HG03565 (cell line): Measurements from ENCODE around the gene DAB1.

Experiments used
- ATAC-seq: cut with Tn5 transposase; IDR thresholded peaks from one replicate; pipeline ENCODE4 v1.9.1; 2021; ENCODE audit warnings: mild to moderate bottlenecking, moderate library complexity; ENCODE audit not compliant: unreplicated experiment

DAB1 gene

DNA sequence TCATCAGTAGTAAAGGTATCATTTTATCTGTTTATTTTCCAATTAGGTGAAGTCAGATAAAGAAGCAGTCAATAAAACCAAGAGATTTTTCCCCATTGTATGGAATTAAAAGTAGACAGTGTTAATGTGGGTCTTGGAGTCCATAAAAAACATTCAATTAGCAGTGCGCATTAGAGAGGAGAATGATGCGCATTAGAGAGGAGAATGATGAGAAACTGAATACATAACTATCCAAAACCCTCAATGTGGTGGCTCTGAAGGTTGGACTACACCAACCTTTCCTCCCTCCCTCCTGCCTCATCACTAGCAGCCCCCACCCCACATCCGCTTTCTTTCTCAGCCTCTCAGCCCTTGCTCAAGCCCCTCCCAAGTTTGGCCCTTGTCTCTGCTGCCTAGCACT lies 99.5 kb downstream of the DAB1 start:
- no peak for ATAC-seq

- no peak for ATAC-seq
Observed at GRCh38 chr1:57321776-57322175, 102.1 kb downstream of the DAB1 start.

DNA sequence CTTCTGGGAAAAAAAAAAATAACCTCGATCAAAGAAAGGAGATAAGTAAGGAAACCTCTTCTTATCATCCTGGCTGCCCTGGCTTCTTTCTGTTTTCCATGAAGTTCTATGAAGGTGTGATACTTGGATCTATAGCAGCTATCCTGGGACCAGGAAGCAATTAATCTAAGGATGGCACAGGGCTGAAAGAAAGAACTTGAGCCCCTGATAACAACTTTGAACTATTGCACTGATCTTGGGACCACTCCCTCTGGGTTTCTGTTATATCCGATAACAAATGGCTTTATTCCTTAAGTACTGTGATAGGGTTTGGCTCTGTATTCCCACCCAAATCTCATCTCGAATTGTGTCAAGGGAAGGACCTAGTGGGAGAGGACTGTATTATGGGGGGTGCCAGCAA lies 104.1 kb downstream of the DAB1 start:
- ATAC-seq, result no peak

DNA sequence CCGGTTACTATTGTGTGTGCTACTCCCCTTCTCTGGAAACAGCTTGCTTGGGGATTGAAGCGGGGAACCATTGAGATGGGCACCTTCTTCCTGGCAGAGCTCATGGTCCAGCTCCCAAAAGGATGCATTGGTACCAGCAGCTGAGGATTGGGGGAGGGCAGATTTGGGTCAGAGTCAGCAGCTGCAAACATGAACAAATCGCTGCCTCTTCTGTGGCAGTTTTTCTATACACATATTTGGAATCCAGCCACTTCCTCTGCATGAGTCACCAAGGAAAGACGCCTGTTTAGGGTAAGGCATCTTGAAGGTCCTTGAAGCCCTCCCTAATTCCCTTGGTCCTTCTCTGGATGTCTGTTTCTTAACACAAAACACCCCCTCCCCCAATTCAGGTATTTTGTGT lies 104.7 kb downstream of the DAB1 start:
- no peak for ATAC-seq

GRCh38 chr1:57316861-57317260 lies 107.0 kb downstream of the DAB1 start:
- ATAC-seq, result no peak

DNA sequence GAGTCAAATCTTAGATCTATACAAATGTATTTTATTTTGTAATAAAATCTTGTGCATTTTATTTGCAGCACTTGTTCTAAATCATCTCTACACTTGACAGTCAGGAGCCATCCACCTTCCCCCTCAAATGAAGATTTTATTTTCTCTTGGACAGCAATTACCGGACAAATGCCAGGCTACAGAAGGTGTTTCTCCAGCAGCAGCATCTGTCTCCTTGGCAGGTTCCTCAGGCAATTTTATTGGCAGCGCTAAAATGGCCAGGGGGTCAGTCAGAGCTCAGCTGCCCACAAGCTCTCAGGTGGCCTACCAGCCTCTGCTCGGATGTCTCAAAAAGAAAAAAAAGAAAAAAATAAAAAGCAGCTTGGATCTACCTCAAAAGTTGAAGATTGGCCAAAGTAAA lies 107.6 kb downstream of the DAB1 start:
- ATAC-seq, result no peak

DNA sequence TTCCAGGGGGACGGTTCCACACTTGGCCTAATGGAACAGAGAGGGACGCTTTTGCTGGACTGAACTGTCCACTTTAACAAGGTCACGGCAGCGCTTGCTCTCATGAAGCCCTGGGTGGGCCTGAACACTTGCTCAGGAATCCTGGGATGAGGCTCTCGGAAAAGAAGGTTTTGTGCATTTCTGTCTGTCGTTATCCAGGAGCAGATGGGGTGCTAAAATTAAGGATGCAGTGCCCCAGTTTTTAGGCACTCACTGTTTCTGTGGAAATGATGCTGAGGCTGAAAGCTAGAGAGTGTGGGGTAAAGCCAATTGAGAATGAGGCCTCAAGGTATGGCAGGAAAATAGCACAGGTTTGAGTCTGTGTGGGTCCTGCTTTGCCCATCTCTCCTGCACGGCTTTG lies 111.0 kb downstream of the DAB1 start:
- no peak for ATAC-seq

- ATAC-seq, result no peak
Observed at GRCh38 chr1:57311411-57311810, 112.4 kb downstream of the DAB1 start.

DNA sequence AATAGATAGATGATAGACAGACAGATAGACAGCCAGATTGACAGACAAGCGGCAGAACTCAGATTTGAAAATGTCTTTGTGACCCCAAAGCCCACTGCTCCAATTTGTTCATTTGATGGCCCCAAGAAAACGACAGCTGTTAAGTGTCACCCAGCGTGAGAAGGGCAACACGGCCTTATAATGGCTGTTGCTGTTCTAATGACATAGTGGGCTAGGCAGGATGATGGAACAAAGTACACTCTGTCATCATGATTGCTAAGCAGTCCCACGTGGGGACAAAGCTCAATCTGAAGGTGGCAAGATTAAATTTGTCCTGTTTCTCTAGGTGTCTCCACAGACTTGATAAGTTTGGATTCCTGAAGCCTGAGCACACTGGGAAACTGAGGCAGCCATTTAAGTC lies 112.9 kb downstream of the DAB1 start:
- no peak for ATAC-seq

- no peak for ATAC-seq
Observed at GRCh38 chr1:57309630-57310029, 114.2 kb downstream of the DAB1 start.

GRCh38 chr1:57307392-57308170 lies 116.3 kb downstream of the DAB1 start:
- ATAC-seq, result peak; percentile 70

- ATAC-seq, result no peak
Observed at GRCh38 chr1:57304591-57304990, 119.3 kb downstream of the DAB1 start.

DNA sequence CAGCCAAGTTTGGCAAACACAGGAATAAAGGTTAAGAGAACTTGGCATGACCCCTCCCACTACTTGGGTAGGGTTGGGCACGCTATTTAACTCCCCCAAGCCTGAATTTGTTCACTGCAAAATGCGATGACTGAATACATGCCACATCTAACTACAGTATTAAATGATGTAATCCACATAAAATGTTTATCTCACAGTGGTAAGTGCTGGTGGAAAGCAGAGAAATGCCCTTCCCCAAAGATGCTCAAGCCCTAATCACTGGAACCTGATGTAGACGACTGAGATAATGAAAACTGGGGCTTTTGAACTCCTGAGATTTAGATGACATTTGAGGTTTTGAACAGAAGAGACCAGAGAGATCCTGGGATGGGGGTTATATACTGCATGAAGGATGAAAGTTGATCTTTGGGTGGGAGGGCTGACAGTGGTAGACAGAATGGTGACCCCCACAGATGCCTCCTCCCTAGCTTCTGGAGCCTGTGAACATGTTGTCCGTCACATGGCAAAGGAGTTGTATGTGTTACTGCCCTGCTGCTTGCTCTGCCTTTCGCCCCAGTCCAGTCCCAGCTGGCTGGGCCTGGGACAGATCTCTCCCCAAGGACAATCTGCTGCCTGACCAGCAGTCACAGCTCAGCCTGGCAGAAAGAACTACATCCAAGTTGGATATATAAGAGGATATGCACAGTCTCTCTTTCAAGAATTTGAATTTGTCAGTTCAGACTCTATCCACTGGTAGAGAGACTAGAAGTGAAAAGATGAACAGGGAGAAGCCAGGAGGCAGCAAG lies 120.9 kb downstream of the DAB1 start:
- ATAC-seq, result no peak

- no peak for ATAC-seq
Observed at GRCh38 chr1:57300186-57300585, 123.7 kb downstream of the DAB1 start.

DNA sequence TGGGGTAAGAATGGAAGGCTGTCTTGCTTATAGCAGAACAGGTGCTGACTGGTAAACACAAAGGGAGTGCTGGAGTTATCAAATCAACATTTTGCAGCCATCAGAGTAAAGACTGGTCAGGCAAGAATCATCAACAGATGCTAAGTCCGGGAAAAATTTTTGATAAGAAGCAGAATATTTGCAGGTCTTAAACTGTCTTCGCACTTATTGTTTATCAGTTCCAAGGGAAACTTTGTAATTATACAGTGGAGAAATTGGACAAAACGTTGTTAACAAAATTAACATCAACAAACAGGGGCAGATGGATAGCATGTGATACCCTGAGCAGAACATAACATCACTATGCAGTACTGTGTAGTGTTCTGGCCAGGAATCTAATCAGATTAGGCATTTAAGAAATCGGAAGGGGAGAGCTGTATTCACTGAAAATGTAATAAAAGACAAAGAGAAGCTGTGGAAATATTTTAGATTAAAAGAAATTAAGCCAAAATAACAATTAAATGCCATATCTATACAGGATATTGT lies 127.1 kb downstream of the DAB1 start:
- ATAC-seq, result no peak

- no peak for ATAC-seq
Observed at GRCh38 chr1:57295326-57295725, 128.5 kb downstream of the DAB1 start.

DNA sequence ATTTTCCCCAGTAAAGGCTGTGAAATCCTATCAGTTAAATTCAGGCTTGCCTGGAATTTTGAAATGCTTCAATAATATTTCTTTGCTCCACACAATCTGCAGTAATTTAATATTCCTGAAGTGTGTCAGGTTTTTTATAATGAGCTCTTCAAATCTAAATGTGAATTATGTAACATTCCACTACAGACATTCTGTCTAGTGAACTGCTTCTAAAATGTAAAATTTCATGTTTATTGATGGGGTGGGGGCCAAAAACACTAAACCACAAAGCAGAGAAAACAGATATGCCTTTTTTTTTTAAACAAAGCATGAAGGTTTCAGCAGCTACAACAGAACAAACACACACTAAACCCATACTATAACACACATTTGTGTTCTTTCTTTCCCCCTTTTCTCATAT lies 129.7 kb downstream of the DAB1 start:
- ATAC-seq, result no peak

- no peak for ATAC-seq
Observed at GRCh38 chr1:57293214-57293613, 130.6 kb downstream of the DAB1 start.

DNA sequence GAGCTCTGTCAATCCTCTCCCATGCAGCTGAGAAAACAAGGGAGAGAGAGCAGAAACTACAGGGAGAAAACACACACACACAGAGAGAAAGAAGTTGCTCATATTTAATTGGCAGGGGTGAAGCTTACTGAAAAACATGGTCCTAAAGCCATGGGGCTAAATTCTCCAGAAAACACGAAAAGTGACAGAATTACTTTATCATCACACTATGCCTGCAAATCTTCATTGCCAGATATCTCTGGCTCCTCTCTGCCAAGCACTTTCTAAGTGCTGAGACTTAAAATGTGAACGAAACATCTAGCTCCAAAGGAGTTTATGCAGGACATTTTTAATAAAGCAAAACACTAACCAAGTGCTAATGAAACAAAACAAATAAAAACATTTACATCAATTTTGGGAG lies 134.1 kb downstream of the DAB1 start:
- no peak for ATAC-seq

DNA sequence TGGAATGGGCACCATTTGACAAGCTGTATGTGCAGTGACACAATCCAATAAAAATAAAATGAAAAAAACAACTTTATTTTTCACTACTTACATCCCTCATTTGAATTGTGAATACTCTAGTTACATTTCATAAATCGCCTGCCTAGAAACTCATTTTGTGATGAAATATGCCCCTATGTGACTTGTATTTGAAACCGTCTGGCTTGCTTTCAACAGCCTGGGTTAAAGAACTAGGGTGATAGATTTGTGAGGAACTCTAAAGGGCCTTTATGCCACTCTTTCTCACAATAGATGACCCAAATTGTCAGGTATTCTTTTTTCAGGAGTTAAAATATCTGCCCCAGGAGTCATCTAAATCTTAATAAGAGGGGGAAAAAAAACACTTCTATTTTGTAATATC lies 137.9 kb downstream of the DAB1 start:
- no peak for ATAC-seq

- no peak for ATAC-seq
Observed at GRCh38 chr1:57282411-57282810, 141.4 kb downstream of the DAB1 start.

DNA sequence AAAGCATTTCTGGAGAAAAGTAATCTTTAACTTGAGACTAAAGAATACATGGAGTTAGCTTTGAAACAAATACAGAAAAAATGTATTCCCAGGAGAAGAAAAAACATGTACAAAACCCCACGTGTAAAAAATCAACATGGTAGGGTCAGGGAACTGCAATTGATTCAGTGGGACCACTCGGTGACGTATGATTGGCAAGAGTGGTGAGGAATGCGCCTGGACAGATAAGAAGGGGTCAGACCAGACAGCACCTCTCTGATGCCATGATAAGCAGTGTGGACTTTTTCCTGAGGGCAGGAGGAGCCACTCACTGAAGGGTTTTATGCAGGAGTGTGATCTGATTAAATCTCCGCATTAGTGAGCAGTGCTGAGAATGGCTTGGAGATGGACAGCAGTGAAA lies 142.5 kb downstream of the DAB1 start:
- no peak for ATAC-seq
